Stimulated activated CD4-positive, alpha-beta T cell treated with anti-CD3 and anti-CD28 coated beads, Interleukin-4, amount 100 ng/mL, for 48 hours (primary cell): Measurements from ENCODE around the gene HAUS5.

Source experiments
- DNase-seq, 2 donors: peaks; one replicate each; pipeline ENCODE4 v3.0.0-alpha.2; 2020; ENCODE audit warnings: low read depth in 2 of 2

The HAUS5 gene

DNA sequence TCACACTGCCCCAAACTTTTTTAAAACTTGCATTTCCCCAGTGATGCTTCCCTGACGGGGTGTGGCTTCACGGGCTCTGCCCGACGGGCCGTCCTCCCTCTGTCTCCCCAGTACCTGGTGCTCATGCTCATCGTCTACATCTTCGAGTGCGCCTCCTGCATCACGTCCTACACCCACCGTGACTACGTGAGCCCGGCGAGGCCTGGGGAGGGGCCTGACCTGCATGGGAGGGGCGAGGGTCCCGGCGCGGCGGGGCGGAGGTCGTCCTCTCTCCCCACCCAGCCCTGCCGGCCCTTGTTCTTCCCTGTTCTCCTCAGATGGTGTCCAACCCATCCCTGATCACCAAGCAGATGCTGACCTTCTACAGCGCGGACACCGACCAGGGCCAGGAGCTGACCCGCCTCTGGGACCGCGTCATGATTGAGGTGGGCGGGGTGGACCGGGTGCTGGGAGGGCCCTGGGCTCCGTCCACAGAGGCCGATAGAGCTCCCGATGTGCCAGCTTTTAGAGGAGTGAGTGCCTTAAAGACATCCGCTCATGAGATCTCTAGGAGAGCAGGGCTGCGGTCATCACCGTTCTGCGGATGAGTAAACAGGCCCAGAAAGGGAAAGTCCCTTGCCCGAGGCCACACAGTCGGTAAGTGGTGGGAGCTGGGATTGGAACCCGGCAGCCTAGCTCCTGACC is 60.7 kb downstream of the HAUS5 start:
- peak; percentile 38 to 55 for DNase-seq
